HepG2 (cell line): ENCODE measurements around the gene RNASE4. TPM values are rescaled to one million over a fixed set of nuclear protein-coding genes. Genes with fewer than 3 reads are reported as not detected.

Source experiments
- CSRNP1 ChIP-seq: sonication (generic); formaldehyde crosslinking; IDR thresholded peaks from 2 replicates; pipeline ENCODE4 v1.8.1; 2023; ENCODE audit warnings: mild to moderate bottlenecking, missing genetic modification reagents
- FLYWCH1 ChIP-seq: sonication (generic); formaldehyde crosslinking; IDR thresholded peaks from 2 replicates; pipeline ENCODE4 v1.8.1; 2023; ENCODE audit warnings: mild to moderate bottlenecking, missing genetic modification reagents
- GPN1 ChIP-seq: sonication (generic); formaldehyde crosslinking; IDR thresholded peaks from 2 replicates; pipeline ENCODE4 v1.5.1; 2020; ENCODE audit warnings: missing genetic modification reagents, borderline replicate concordance
- JUNB ChIP-seq: sonication (generic); formaldehyde crosslinking; IDR thresholded peaks from 2 replicates; pipeline ENCODE4 v1.8.0; 2022; ENCODE audit warnings: missing genetic modification reagents, mild to moderate bottlenecking, borderline replicate concordance
- JUND ChIP-seq: sonication (generic); formaldehyde crosslinking; IDR thresholded peaks from 2 replicates; pipeline ENCODE4 v1.8.0; 2022; ENCODE audit warnings: mild to moderate bottlenecking, missing genetic modification reagents
- MLX ChIP-seq: IDR thresholded peaks from 2 replicates; pipeline ENCODE4 v1.6.1; 2016
- NR2F6 ChIP-seq, 2 experiments: IDR thresholded peaks; 2 replicates each; pipeline ENCODE4 v1.6.1; 2016; ENCODE audit warnings: antibody characterized with exemption in 1 of 2, mild to moderate bottlenecking in 1 of 2
- PHF8 ChIP-seq: sonication (generic); formaldehyde crosslinking; IDR thresholded peaks from 2 replicates; pipeline ENCODE4 v1.5.0; 2020; ENCODE audit warnings: missing genetic modification reagents
- SAP130 ChIP-seq: IDR thresholded peaks from 2 replicates; pipeline ENCODE4 v1.6.1; 2016; ENCODE audit warnings: low read depth
- TARDBP ChIP-seq: sonication (generic); formaldehyde crosslinking; IDR thresholded peaks from 2 replicates; pipeline ENCODE4 v1.8.0; 2022; ENCODE audit warnings: mild to moderate bottlenecking, missing genetic modification reagents
- TFDP1 ChIP-seq: IDR thresholded peaks from 2 replicates; pipeline ENCODE4 v1.6.1; 2016; ENCODE audit warnings: missing compliant biosample characterization, missing genetic modification reagents, borderline replicate concordance
- ZFP62 ChIP-seq: sonication (generic); formaldehyde crosslinking; IDR thresholded peaks from 2 replicates; pipeline ENCODE4 v1.4.0; 2020; ENCODE audit warnings: missing genetic modification reagents
- ZNF142 ChIP-seq: sonication (generic); formaldehyde crosslinking; IDR thresholded peaks from 2 replicates; pipeline ENCODE4 v1.4.0; 2020; ENCODE audit warnings: missing genetic modification reagents
- ZNF331 ChIP-seq: sonication (generic); formaldehyde crosslinking; IDR thresholded peaks from 2 replicates; pipeline ENCODE4 v1.4.0; 2020; ENCODE audit warnings: missing genetic modification reagents
- ZNF350 ChIP-seq: sonication (generic); formaldehyde crosslinking; IDR thresholded peaks from 2 replicates; pipeline ENCODE4 v1.4.0; 2020; ENCODE audit warnings: mild to moderate bottlenecking, low read depth, missing genetic modification reagents, borderline replicate concordance
- ZNF678 ChIP-seq: sonication (generic); formaldehyde crosslinking; IDR thresholded peaks from 2 replicates; pipeline ENCODE4 v1.4.0; 2020; ENCODE audit warnings: mild to moderate bottlenecking, missing genetic modification reagents
- ZSCAN12 ChIP-seq: sonication (generic); formaldehyde crosslinking; IDR thresholded peaks from 2 replicates; pipeline ENCODE4 v1.9.0; 2021; ENCODE audit warnings: mild to moderate bottlenecking, missing genetic modification reagents
- ZSCAN20 ChIP-seq: sonication (generic); formaldehyde crosslinking; IDR thresholded peaks from 2 replicates; pipeline ENCODE4 v1.4.0; 2020; ENCODE audit warnings: missing genetic modification reagents, mild to moderate bottlenecking, borderline replicate concordance
- polyA plus RNA-seq, 8 experiments: library from polyadenylated mRNA; depleted of rRNA in 3 of 8; stranded (reverse) in 7 of 8; unstranded in 1 of 8; fragments of >200 nt; fragmentation: Illumina TruSeq in 4 of 8; extraction: Trizol in 4 of 8; gene quantifications; 2 replicates each; pipeline versions ENCODE4 v1.2.1 to v1.2.3, GENCODE V29; 2011 to 2016; ENCODE audit warnings: low read depth in 4 of 8, missing spikeins in 1 of 8, mixed read lengths in 1 of 8; ENCODE audit not compliant: insufficient read depth in 1 of 8
- total RNA-seq, 5 experiments: library from RNA; depleted of rRNA; stranded (reverse); fragments of >200 nt; fragmentation: Illumina TruSeq; extraction: Trizol; gene quantifications; 2 replicates each; pipeline ENCODE4 v1.2.3, GENCODE V29; 2016; ENCODE audit warnings: low read depth in 1 of 5

Gene RNASE4
- total and polyA plus RNA-seq, 2 of the 13 experiments (the other 11 are each of a cell fraction or from before 2014, with no cell fraction given) = 109 to 983 TPM

GRCh38 chr14:20683891-20684661, at the start of gene RNASE4 (continued):
- TF ChIP-seq ZNF142 (CRISPR knock-in tag) (peak; percentile 67; the same call in 1 of the 2 replicates), CSRNP1 (CRISPR knock-in tag) (peak; percentile 66), MLX (CRISPR knock-in tag) (no peak; the same call in 1 of the 2 replicates), JUND (peak; percentile 64; the same call in 1 of the 2 replicates), FLYWCH1 (CRISPR knock-in tag) (no peak; the same call in 1 of the 2 replicates), ZNF678 (CRISPR knock-in tag) (no peak; the same call in 1 of the 2 replicates), ZNF331 (peak; percentile 87), TFDP1 (peak; percentile 67; the same call in 1 of the 2 replicates), SAP130 (CRISPR knock-in tag) (peak; percentile 88), ZNF350 (CRISPR knock-in tag) (0 out of 2 replicates have a peak, but pooled peaks have one; percentile 58), TARDBP (CRISPR knock-in tag) (peak; percentile 31; the same call in 1 of the 2 replicates), NR2F6 (IDR thresholded peaks at IDR 0.05) (peak; percentile 76), NR2F6 (CRISPR knock-in tag; IDR thresholded peaks at IDR 0.05) (peak; percentile 32; the same call in 1 of the 2 replicates), GPN1 (CRISPR knock-in tag) (no peak), ZFP62 (CRISPR knock-in tag) (peak; percentile 49; the same call in 1 of the 2 replicates), PHF8 (CRISPR knock-in tag) (peak; percentile 72), JUNB (no peak), ZSCAN20 (no peak; the same call in none of the 2 replicates), ZSCAN12 (peak; percentile 95)
